ENCODE measurements around the gene S1PR1.
"Not testable (repeated sequence)": the region's sequence is repeated elsewhere in the genome, so short reads cannot be mapped to it uniquely, and the experiment has no call there.

- TF ChIP-seq CTCF, POLR2A (IDR thresholded peaks at IDR 0.05): not testable (repeated sequence)
These were observed 29.5 kb upstream of the S1PR1 start for GRCh38 chr1:101207271-101207670.

All from suprapubic skin (tissue), 3 donors.